Mesothelial cell of epicardium (in vitro differentiated cells): Measurements from ENCODE around the gene IL12RB2. TPM values are rescaled to one million over a fixed set of nuclear protein-coding genes. Genes with fewer than 3 reads are reported as not detected.

ENCODE experiments used
- DNase-seq, 2 experiments: peaks; one replicate each; pipeline ENCODE4 v3.0.0; 2021; ENCODE audit warnings: low spot score in 2 of 2; ENCODE audit not compliant: unreplicated experiment in 2 of 2
- H3K27ac Mint-ChIP-seq: 2 replicates; pipeline ENCODE4 v1.8.0; 2021; ENCODE audit warnings: mixed read lengths
- H3K27me3 Mint-ChIP-seq: 2 replicates; pipeline ENCODE4 v1.8.0; 2021; ENCODE audit warnings: low read depth, mixed read lengths
- H3K36me3 Mint-ChIP-seq: 2 replicates; pipeline ENCODE4 v1.8.0; 2021; ENCODE audit warnings: mixed read lengths
- H3K4me1 Mint-ChIP-seq: 2 replicates; pipeline ENCODE4 v1.8.0; 2021; ENCODE audit warnings: mixed read lengths
- H3K4me3 Mint-ChIP-seq: 2 replicates; pipeline ENCODE4 v1.8.0; 2021; ENCODE audit warnings: mild to moderate bottlenecking, moderate library complexity, mixed read lengths
- H3K9me3 Mint-ChIP-seq: 2 replicates; pipeline ENCODE4 v1.8.0; 2021; ENCODE audit warnings: mixed read lengths
- CTCF ChIP-seq: fragments of 200-600 bp; sonication (generic); IDR thresholded peaks from one replicate; pipeline ENCODE4 v1.5.0; 2021; ENCODE audit warnings: antibody characterized with exemption; ENCODE audit not compliant: unreplicated experiment
- total RNA-seq: library from RNA; stranded (reverse); gene quantifications from 3 replicates; pipeline ENCODE4 v1.2.1, GENCODE V29; 2021

IL12RB2 gene
- total RNA-seq, 1 donor from 2014 or later, result 0.34 TPM

GRCh38 chr1:67333603-67334002 is 25.9 kb downstream of the IL12RB2 start:
- H3K4me1 Mint-ChIP-seq, result no peaks in the 10 kb centered on the region
- no peaks in the 10 kb centered on the region for H3K9me3 Mint-ChIP-seq
- no peaks in the 10 kb centered on the region for H3K27me3 Mint-ChIP-seq
- H3K36me3 Mint-ChIP-seq, result no peaks in the 10 kb centered on the region
- no peak overlapping the region for H3K27ac Mint-ChIP-seq
- TF ChIP-seq CTCF, result no peak
- no peak for DNase-seq
- no peak overlapping the region for H3K4me3 Mint-ChIP-seq

- no peaks in the 10 kb centered on the region for H3K36me3 Mint-ChIP-seq
- H3K27ac Mint-ChIP-seq, result no peak overlapping the region
- no peak for DNase-seq
- H3K27me3 Mint-ChIP-seq, result no peaks in the 10 kb centered on the region
- H3K4me3 Mint-ChIP-seq, result no peak overlapping the region
- H3K4me1 Mint-ChIP-seq, result peaks cover 2% of the 10 kb centered on the region
- no peaks in the 10 kb centered on the region for H3K9me3 Mint-ChIP-seq
- TF ChIP-seq CTCF, result no peak
These were observed 27.7 kb downstream of the IL12RB2 start for GRCh38 chr1:67335411-67335810.

- no peak overlapping the region for H3K27ac Mint-ChIP-seq
- no peaks in the 10 kb centered on the region for H3K36me3 Mint-ChIP-seq
These were observed 28.5 kb downstream of the IL12RB2 start for GRCh38 chr1:67336157-67336556.

GRCh38 chr1:67336783-67337182 is 29.1 kb downstream of the IL12RB2 start:
- Mint-ChIP-seq H3K4me3 (no peak overlapping the region), H3K27ac (no peak overlapping the region), H3K4me1 (peaks cover 2% of the 10 kb centered on the region), H3K36me3 (no peaks in the 10 kb centered on the region), H3K27me3 (no peaks in the 10 kb centered on the region), H3K9me3 (no peaks in the 10 kb centered on the region)
- DNase-seq, result no peak
- TF ChIP-seq CTCF, result no peak

More at GRCh38 chr1:67336157-67336556, 28.5 kb downstream of the IL12RB2 start:
- Mint-ChIP-seq H3K4me1 (peaks cover 2% of the 10 kb centered on the region), H3K9me3 (no peaks in the 10 kb centered on the region), H3K27me3 (no peaks in the 10 kb centered on the region), H3K4me3 (no peak overlapping the region)
- TF ChIP-seq CTCF, result no peak
- DNase-seq, result no peak

GRCh38 chr1:67338642-67339041 is 31.0 kb downstream of the IL12RB2 start:
- H3K4me3 Mint-ChIP-seq, result no peak overlapping the region
- no peak for DNase-seq
- H3K9me3 Mint-ChIP-seq, result no peaks in the 10 kb centered on the region
- TF ChIP-seq CTCF, result no peak
- H3K27me3 Mint-ChIP-seq, result no peaks in the 10 kb centered on the region
- H3K4me1 Mint-ChIP-seq, result peaks cover 2% of the 10 kb centered on the region
- no peaks in the 10 kb centered on the region for H3K36me3 Mint-ChIP-seq
- H3K27ac Mint-ChIP-seq, result no peak overlapping the region
